Peyer's patch (tissue), 4 donors: ENCODE results near the gene SLC6A8.

Experiments
- CTCF ChIP-seq, 6 experiments: fragments of 450-650 bp in 4 of 6; fragments of 200-600 bp in 2 of 6; sonication (generic) in 1 of 6; IDR thresholded peaks; one replicate each; pipeline ENCODE4 v1.5.1; 2017 to 2019; ENCODE audit warnings: antibody characterized with exemption in 6 of 6, mild to moderate bottlenecking in 3 of 6, moderate library complexity in 1 of 6
- POLR2A ChIP-seq, 2 donors: fragments of 450-650 bp; IDR thresholded peaks; one replicate each; pipeline ENCODE4 v1.5.1; 2017; ENCODE audit warnings: antibody characterized with exemption in 2 of 2, mild to moderate bottlenecking in 2 of 2, moderate library complexity in 2 of 2

- TF ChIP-seq CTCF (IDR thresholded peaks at IDR 0.05): no peak
- TF ChIP-seq POLR2A (IDR thresholded peaks at IDR 0.05): no peak
Measured at GRCh38 chrX:153731845-153732215, 44.1 kb downstream of the SLC6A8 start.
